ENCODE results near the gene DNAJC25.

DNA sequence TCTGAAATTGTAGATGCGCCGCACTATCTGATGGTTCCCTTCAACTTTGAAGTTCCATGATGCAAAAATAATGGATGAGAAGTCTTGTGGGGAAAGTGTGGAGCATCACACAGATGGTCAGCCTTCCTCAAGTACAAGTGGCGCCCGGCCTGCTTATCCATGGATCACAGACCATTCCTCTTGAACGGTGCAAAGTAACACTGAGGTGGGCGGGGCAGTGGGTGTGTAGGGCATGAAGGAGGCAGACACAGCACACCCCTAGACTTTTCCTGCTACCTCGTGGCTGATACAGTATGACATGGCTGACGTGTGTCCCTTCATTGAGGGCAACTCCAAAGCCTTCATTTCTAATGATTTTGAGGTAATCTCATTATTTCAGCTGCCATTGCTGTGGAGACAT is 27.8 kb downstream of the DNAJC25 start:
- no peak for TF ChIP-seq POLR2A (IDR thresholded peaks at IDR 0.05)
- TF ChIP-seq, protein P1, sequence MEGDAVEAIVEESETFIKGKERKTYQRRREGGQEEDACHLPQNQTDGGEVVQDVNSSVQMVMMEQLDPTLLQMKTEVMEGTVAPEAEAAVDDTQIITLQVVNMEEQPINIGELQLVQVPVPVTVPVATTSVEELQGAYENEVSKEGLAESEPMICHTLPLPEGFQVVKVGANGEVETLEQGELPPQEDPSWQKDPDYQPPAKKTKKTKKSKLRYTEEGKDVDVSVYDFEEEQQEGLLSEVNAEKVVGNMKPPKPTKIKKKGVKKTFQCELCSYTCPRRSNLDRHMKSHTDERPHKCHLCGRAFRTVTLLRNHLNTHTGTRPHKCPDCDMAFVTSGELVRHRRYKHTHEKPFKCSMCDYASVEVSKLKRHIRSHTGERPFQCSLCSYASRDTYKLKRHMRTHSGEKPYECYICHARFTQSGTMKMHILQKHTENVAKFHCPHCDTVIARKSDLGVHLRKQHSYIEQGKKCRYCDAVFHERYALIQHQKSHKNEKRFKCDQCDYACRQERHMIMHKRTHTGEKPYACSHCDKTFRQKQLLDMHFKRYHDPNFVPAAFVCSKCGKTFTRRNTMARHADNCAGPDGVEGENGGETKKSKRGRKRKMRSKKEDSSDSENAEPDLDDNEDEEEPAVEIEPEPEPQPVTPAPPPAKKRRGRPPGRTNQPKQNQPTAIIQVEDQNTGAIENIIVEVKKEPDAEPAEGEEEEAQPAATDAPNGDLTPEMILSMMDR (IDR thresholded peaks at IDR 0.05) = no peak
